GM21423 (cell line): Measurements from ENCODE around the gene MTCH2.
"Not testable (repeated sequence)": the region's sequence is repeated elsewhere in the genome, so short reads cannot be mapped to it uniquely, and the experiment has no call there.

Experiments
- ATAC-seq: cut with Tn5 transposase; IDR thresholded peaks from one replicate; pipeline ENCODE4 v1.9.1; 2021; ENCODE audit warnings: mild to moderate bottlenecking, moderate library complexity; ENCODE audit not compliant: unreplicated experiment

Gene MTCH2

GRCh38 chr11:47642099-47642855 is at the start of gene MTCH2:
TSS of gene MTCH2 (minus strand) at chr11:47642559. CDS start at chr11:47642465, 94 bp downstream.
- ATAC-seq, result peak; percentile 85

- no peak for ATAC-seq
Measured at GRCh38 chr11:47691979-47692378, 49.6 kb upstream of the MTCH2 start.

- ATAC-seq, result no peak
Measured at GRCh38 chr11:47689480-47689879, 47.1 kb upstream of the MTCH2 start.

GRCh38 chr11:47688991-47689390 is 46.6 kb upstream of the MTCH2 start:
- no peak for ATAC-seq

GRCh38 chr11:47688111-47688510 is 45.8 kb upstream of the MTCH2 start:
- no peak for ATAC-seq

GRCh38 chr11:47686704-47687103 is 44.3 kb upstream of the MTCH2 start:
- ATAC-seq, result not testable (repeated sequence)

- no peak for ATAC-seq
Measured at GRCh38 chr11:47686151-47686550, 43.8 kb upstream of the MTCH2 start.

- no peak for ATAC-seq
Measured at GRCh38 chr11:47675851-47676250, 33.5 kb upstream of the MTCH2 start.

- ATAC-seq, result no peak
Measured at GRCh38 chr11:47672283-47672730, 29.9 kb upstream of the MTCH2 start.

GRCh38 chr11:47669856-47670255 is 27.5 kb upstream of the MTCH2 start:
- no peak for ATAC-seq

GRCh38 chr11:47668665-47669064 is 26.3 kb upstream of the MTCH2 start:
- ATAC-seq, result no peak

- no peak for ATAC-seq
Measured at GRCh38 chr11:47667555-47667954, 25.2 kb upstream of the MTCH2 start.

GRCh38 chr11:47667135-47667534 is 24.8 kb upstream of the MTCH2 start:
- ATAC-seq, result no peak

GRCh38 chr11:47664936-47665335 is 22.6 kb upstream of the MTCH2 start:
- ATAC-seq, result not testable (repeated sequence)

GRCh38 chr11:47661245-47661644 is 18.9 kb upstream of the MTCH2 start:
- no peak for ATAC-seq

- no peak for ATAC-seq
Measured at GRCh38 chr11:47659276-47659675, 16.9 kb upstream of the MTCH2 start.

GRCh38 chr11:47656260-47656885 is 14.0 kb upstream of the MTCH2 start:
- no peak for ATAC-seq

- no peak for ATAC-seq
Measured at GRCh38 chr11:47651818-47652469, 9.6 kb upstream of the MTCH2 start.

- no peak for ATAC-seq
Measured at GRCh38 chr11:47649276-47649675, 6.9 kb upstream of the MTCH2 start.

GRCh38 chr11:47646019-47646418 is 3.7 kb upstream of the MTCH2 start:
- ATAC-seq, result no peak

- no peak for ATAC-seq
Measured at GRCh38 chr11:47645500-47645899, 3.1 kb upstream of the MTCH2 start.

GRCh38 chr11:47641600-47642098 is 710 bp downstream of the MTCH2 start:
- no peak for ATAC-seq
